Mesothelial cell of epicardium (in vitro differentiated cells): ENCODE data around the gene AOC2. TPM values are rescaled to one million over a fixed set of nuclear protein-coding genes. Genes with fewer than 3 reads are reported as not detected.

Source experiments
- DNase-seq, 2 experiments: peaks; one replicate each; pipeline ENCODE4 v3.0.0; 2021; ENCODE audit warnings: low spot score in 2 of 2; ENCODE audit not compliant: unreplicated experiment in 2 of 2
- H3K27ac Mint-ChIP-seq: 2 replicates; pipeline ENCODE4 v1.8.0; 2021; ENCODE audit warnings: mixed read lengths
- H3K27me3 Mint-ChIP-seq: 2 replicates; pipeline ENCODE4 v1.8.0; 2021; ENCODE audit warnings: low read depth, mixed read lengths
- H3K36me3 Mint-ChIP-seq: 2 replicates; pipeline ENCODE4 v1.8.0; 2021; ENCODE audit warnings: mixed read lengths
- H3K4me1 Mint-ChIP-seq: 2 replicates; pipeline ENCODE4 v1.8.0; 2021; ENCODE audit warnings: mixed read lengths
- H3K4me3 Mint-ChIP-seq: 2 replicates; pipeline ENCODE4 v1.8.0; 2021; ENCODE audit warnings: mild to moderate bottlenecking, moderate library complexity, mixed read lengths
- H3K9me3 Mint-ChIP-seq: 2 replicates; pipeline ENCODE4 v1.8.0; 2021; ENCODE audit warnings: mixed read lengths
- CTCF ChIP-seq: fragments of 200-600 bp; sonication (generic); IDR thresholded peaks from one replicate; pipeline ENCODE4 v1.5.0; 2021; ENCODE audit warnings: antibody characterized with exemption; ENCODE audit not compliant: unreplicated experiment
- total RNA-seq: library from RNA; stranded (reverse); gene quantifications from 3 replicates; pipeline ENCODE4 v1.2.1, GENCODE V29; 2021

Gene AOC2
- total RNA-seq, 1 donor from 2014 or later, result 3.4 TPM

DNA sequence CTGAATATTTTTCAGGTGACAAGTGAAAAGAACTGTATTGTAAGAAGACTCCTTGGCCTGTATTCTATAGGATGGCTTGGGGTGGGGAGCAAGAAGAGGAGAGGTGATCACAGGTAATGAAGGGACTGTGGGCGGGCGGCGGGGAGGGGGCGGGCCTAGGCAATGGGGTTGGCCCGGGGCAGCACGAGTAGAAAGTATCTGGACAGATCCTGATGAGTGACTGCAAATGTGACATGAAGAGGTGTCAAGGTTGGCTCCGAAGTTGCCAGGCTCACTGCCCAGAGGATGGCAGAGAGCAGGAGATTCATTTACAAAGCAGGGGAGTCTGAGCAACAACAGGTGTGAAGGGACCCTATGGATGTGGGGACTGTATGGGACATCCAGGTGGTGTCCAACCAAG, 45.4 kb downstream of the AOC2 start:
- Mint-ChIP-seq H3K4me3 (no peak overlapping the region), H3K27me3 (peaks cover 12% of the 10 kb centered on the region), H3K9me3 (no peaks in the 10 kb centered on the region), H3K4me1 (no peaks in the 10 kb centered on the region), H3K27ac (no peak overlapping the region), H3K36me3 (no peaks in the 10 kb centered on the region)
- no peak for TF ChIP-seq CTCF
- DNase-seq, result no peak

DNA sequence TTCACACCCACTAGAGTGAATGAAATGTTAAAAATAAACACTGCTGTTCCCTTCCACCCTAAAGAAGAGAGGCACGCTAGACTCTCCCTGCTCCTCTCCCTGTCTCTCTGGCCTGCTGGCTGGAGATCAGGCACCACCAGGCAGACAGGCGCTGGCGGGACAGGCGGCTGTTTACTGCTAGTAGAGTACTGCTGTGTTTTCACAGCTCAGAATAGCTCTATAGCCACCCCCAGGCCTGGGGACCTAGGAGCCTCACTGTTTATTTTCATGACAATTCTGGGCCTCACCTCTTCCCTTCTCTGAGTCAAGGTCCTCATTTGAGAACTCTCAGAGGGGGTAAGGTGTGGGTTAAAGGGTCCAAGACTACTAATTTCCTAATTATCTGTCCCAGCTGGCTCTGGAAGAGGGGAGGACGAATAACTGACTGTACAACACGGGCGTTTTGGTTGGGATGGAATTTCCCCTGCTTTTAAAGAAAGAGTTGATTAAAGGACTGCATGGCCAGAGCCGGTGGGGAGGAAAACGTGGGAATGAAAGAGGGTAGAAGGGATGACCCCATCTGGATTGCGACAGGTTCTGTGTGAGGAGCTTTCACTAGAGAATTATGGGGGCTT, 47.3 kb downstream of the AOC2 start:
- no peaks in the 10 kb centered on the region for H3K9me3 Mint-ChIP-seq
- H3K36me3 Mint-ChIP-seq, result no peaks in the 10 kb centered on the region
- H3K4me1 Mint-ChIP-seq, result no peaks in the 10 kb centered on the region
- no peak for DNase-seq
- H3K4me3 Mint-ChIP-seq, result no peak overlapping the region
- H3K27me3 Mint-ChIP-seq, result peaks cover 16% of the 10 kb centered on the region
- H3K27ac Mint-ChIP-seq, result no peak overlapping the region
- no peak for TF ChIP-seq CTCF

GRCh38 chr17:42893359-42893758, 49.0 kb downstream of the AOC2 start:
- Mint-ChIP-seq H3K4me1 (no peaks in the 10 kb centered on the region), H3K27ac (no peak overlapping the region), H3K36me3 (no peaks in the 10 kb centered on the region)

DNA sequence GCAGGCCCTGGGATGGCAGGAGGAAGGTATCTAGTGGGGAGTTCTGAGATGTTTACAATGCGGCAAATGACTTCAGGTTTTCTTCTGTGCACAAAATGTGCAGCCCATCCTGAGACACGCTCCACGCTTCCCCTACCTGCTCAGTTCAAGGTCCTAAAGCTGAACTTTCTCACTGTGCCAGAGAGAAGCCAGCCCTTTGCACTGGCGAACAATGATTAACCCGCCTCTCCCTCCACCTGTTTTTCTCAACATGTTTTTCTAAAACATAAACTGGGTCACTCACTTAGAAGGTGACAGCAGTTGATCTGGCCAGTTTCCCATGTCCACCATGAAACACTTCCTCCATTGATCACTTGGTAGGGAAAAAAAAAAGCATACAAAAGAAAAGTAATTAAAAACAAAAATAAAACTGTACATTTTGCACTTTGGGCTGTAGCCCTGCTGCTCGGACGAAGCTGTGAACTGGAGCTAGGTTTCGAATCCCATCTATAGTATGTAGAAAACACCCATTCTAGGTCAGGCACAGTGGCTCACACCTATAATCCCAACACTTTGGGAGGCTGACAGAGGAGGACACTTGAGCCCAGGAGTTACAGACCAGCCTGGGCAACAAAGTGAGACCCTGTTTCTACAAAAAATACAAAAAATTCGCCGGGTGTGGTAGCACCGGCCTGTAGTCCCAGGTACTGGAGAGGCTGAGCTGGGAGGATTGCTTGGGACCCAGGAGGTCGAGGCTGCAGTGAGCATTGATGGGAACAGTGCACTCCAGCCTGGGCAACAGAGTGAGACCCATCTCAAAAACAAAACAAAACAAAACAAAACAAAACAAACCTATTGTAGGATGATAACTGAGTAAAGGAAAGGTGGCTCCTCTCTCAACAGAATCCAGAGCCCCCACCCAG, 50.2 kb downstream of the AOC2 start:
- H3K4me3 Mint-ChIP-seq, result no peak overlapping the region
- no peaks in the 10 kb centered on the region for H3K4me1 Mint-ChIP-seq
- no peak for DNase-seq
- H3K36me3 Mint-ChIP-seq, result no peaks in the 10 kb centered on the region
- no peaks in the 10 kb centered on the region for H3K9me3 Mint-ChIP-seq
- H3K27ac Mint-ChIP-seq, result no peak overlapping the region
- H3K27me3 Mint-ChIP-seq, result peaks cover 21% of the 10 kb centered on the region
- no peak for TF ChIP-seq CTCF

More at GRCh38 chr17:42893359-42893758, 49.0 kb downstream of the AOC2 start:
- no peak overlapping the region for H3K4me3 Mint-ChIP-seq
- H3K9me3 Mint-ChIP-seq, result no peaks in the 10 kb centered on the region
- TF ChIP-seq CTCF, result no peak
- no peak for DNase-seq
- peaks cover 16% of the 10 kb centered on the region for H3K27me3 Mint-ChIP-seq

- Mint-ChIP-seq H3K4me1 (no peaks in the 10 kb centered on the region), H3K36me3 (no peaks in the 10 kb centered on the region), H3K27ac (no peak overlapping the region), H3K27me3 (peaks cover 24% of the 10 kb centered on the region), H3K4me3 (no peak overlapping the region), H3K9me3 (no peaks in the 10 kb centered on the region)
- TF ChIP-seq CTCF, result no peak
- no peak for DNase-seq
These were observed 50.8 kb downstream of the AOC2 start for GRCh38 chr17:42895185-42895555.
